ENCODE data around the gene DIO3.
"Not testable (repeated sequence)": the region's sequence is repeated elsewhere in the genome, so short reads cannot be mapped to it uniquely, and the experiment has no call there.

Gene DIO3

DNA sequence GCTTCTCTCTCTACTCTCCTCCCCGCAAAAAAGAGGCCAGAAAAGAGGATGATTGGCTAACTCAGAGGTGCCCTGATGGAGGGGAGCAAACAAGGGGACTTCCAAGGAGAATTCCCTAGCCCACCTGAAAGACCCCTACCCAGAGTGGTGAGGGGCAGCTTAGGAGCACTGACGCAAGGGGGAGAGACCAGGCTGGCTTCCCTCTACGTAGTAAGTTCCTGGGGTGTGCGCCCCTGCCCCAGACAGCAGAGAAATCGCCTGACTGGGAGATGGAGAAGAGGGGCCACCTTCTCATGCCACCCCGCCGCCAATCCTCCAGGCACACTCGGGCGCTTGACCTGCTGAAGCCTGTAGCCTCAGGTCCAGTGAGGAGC, 2.1 kb upstream of the DIO3 start:
- DNase-seq (ENCODE audit: low read depth) = no peak

DNA sequence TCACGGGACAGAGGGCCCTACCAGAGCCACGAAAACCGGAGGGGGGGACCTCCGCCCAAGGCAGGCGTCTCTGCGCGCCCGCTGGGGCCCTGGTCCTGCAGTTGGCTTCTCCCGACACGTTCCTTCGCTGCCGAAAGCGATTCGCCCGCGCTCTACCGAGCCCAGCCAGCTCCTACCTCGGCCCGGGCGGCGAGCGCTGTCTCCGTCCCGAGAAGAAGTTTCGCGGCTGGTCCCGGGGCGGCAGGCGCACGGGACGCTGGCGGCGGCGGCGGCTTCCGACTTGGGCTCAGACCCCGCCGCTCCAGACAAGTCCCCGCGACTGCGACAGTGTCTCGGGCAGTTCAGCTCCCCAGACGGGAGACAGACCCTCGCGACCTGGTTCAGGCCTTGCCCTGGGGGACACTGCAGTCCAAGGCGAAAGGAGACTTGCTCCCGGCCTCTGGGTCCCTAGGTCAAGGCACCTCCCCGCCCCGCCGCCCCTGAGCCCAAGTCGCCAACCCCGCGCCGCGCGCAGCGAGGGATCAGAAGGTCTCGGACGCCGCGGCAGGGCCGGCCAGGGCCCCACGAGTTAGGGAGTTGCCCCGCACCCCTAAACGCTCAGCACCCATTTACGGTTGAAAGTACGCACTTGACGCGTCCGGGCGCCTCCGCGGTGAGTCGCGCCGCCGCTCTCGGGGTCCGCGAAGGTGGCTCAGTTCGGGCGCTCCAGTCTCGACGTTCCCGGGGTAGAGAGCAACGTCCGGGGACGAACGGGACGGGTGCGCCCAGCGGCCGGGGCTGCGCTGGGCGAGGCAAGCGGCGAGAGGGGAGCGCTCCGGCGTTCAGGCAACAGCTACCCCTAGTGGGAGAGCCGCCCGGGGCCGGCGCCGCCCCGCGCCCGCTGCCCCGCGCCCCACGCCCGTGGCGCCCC, 1.4 kb upstream of the DIO3 start:
- no peak for DNase-seq (ENCODE audit: low read depth)

DNA sequence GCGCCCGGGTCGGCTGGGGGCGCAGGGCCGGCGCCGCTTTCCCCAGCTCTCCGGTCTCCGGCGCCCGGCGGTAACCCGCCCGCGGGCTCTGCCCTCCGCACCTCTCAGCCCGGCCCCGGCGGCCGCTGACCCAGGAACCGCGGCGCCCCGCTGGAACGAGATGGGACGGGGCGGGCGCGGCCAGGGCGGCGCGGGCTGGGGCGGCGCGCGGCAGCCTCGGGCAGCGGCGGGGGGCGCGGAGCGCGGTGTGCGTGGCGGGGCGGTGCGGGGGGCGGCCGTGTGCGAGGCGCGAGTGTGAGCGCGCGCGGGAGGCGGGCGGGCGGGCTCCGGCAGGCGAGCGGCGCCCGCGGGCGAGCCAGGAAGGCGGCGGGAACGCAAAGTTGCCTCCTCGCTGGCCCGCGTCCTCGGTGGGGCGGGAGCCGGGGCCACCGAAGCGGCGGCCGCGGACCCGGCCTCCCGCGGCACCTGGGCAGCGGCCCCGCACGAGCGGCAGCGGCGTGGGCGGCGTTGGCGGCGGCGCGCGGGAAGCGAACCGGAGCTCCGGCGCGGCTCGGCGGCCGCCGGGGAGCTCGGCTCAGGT, 671 bp upstream of the DIO3 start:
- no peak for DNase-seq (ENCODE audit: low read depth)

DNA sequence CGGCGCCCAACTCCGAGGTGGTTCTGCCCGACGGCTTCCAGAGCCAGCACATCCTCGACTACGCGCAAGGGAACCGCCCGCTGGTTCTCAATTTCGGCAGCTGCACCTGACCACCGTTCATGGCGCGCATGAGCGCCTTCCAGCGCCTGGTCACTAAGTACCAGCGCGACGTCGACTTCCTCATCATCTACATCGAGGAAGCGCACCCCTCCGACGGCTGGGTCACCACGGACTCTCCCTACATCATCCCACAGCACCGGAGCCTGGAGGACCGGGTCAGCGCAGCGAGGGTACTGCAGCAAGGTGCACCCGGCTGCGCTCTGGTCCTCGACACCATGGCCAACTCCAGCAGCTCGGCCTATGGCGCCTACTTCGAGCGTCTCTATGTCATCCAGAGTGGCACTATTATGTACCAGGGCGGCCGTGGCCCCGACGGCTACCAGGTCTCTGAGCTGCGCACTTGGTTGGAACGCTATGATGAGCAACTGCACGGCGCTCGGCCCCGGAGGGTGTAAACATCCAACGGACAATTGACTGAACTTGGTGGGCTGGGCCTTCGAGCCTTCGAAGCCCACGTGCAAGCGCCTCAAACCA, 699 bp downstream of the DIO3 start:
- no peak for DNase-seq (ENCODE audit: low read depth)

DNA sequence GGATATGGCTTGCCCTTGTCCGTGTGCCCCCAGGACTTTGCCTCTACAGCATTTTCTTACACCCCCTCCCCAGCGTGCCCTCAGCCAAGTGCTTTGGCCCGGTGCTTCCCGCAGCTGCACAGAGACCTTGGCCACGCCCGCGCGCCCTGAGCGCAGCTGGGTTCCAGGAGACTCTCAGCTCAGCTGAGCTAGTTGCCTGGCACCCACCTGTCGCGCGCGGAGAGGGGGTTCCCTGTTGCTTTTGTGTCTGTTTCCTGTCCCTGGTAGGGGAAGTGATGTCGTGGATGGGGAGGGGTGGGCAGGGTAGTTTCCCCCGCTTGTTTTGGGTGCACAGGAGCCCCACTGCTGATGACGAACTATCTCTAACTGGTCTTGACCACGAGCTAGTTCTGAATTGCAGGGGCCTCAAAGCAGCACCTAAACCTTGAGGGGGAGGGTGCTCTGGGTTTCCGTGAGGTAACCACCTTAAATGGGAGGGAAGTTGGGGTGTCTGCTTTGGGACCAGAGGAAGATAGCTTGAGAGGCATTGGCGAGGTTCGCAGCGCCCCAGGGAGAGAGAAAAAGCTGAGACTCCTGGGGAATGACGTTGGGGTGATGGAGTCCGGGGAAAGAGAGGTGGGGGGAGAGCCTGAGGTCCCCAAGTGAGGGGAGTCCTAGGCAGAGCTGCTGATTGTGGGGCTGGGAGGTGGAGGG, 1.5 kb downstream of the DIO3 start:
- no peak for DNase-seq (ENCODE audit: low read depth)

DNA sequence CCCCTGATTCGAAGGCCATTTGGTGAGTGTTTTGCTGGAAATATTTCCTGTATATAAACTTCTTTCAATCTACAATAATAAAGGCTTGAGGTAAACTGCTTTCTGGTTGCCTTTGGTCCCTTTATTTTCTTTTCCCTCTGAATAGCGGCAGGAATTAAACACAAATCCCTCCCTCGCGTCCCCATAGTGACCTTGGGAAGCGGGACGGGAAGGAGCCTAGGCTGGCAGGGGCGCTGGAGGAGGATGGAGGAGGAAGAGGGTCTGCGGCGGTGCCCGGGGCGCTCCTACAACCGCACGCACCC, 2.0 kb downstream of the DIO3 start:
- DNase-seq (ENCODE audit: low read depth) = no peak

DNA sequence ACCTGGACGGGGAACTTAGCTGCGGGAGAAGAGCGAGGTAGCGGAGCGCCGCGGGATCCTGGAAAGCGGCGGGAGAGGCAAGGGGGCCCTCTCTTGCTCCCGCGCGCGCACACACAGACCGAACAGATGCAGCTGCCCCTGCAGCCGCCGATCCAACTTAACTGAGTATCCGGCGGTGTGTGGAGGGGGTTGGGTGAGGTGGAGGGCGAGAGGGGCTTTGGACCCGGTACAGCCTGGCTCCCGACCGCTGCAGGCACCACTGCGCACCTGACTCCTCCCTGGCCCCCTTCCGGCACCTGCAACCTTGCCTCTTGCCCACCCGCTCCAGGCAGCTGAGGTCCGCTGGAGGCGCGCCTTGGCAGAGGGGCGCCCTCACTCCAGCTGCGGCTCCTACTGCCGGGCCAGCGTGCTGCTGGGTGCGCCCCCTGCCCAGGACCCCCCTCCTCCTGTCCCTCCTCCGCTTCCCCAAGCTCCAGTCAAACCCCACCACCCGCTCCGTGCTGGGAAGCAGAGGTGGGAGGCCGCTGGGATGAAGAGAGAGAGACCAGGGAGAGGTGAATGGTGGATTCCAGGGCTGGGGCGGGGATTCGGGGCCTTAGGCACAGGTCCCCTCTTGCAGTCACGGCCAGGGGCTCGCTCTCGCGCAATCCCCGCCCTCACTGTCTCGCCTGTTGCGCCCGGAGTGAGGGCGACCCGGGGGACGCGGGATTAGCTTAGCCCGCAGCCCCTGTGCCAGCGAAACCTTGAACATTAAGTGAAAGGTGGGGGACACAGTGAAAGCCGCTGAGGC, 2.6 kb downstream of the DIO3 start:
- DNase-seq (ENCODE audit: low read depth) = no peak

DNA sequence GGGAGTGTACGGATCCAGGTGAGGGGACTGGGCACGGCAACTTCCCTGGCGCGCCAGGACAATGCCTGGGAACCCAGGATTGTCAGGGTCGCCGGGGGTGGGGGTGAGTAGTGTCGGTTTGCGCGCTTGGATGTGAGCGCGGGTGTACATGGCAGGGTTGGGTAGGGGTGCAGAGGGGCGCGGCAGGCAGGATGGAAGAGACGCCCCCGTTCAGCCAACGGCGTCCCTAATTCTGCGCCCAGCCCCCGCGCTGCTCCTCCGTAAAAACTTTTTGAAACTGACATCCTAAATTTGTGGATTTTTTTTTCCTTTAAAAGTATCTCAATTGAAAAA, 3.1 kb downstream of the DIO3 start:
- DNase-seq (ENCODE audit: low read depth) = no peak

DNA sequence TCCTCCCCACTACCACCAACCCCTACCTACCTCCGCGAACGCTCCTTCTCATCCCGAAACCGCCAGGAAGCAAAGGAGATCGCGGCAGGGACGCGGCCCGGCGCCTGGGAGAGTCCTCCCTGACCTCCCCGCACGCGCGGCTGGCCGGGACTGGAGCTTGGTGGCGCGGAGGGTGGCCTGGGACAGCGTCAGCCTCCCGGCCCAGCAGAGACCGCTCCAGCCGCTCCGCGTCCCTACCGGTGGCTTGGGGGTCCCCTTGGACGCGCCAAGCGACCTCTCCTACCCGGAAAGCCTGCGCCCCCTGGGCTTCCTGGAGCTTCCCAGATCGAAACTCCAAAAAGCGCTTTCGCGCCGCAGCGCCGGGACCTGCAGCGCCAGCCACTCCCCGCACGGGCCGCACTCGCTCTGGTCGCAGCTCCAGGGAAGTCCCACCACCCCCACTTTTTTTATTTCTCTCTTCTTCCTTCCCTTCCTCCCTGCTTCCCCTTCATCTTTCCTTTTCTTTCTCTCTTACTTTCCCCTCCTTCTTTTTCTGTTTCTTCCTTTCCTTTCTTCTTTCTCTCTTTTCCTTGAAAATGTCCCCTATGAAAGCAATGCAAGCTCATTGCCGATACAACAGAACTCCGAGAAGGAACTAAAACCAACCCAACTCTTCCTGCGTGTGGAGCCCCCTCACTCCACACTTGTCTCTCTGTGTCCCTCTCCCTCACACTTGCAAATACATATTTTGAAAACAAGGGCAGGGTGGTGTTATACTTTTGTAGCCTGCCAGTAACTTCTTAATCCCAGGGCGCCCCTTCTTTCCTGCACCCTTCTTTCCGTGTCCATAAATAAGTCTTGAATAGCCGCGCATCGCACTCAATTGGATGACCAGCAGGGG, 3.8 kb downstream of the DIO3 start:
- DNase-seq (ENCODE audit: low read depth) = no peak

DNA sequence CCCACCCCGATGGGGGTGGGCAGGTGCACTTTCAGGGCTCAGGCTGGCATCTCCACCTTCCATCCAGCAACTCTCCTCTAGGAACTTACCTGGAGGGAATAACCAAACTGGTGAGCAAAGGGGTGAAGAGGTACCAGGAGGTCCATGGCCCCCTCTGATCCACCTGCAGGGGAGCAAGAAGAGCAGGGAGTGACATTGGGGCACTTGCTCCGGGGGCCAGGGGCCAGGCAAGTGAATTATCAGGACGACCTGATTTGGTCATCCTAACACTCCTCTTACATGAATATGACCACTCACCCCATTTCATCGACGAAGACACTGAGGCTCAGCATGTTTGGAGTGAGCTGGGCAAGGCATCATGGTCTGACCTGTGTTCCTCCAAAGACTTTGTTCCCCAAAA, 6.0 kb downstream of the DIO3 start:
- no peak for DNase-seq (ENCODE audit: low read depth)

DNA sequence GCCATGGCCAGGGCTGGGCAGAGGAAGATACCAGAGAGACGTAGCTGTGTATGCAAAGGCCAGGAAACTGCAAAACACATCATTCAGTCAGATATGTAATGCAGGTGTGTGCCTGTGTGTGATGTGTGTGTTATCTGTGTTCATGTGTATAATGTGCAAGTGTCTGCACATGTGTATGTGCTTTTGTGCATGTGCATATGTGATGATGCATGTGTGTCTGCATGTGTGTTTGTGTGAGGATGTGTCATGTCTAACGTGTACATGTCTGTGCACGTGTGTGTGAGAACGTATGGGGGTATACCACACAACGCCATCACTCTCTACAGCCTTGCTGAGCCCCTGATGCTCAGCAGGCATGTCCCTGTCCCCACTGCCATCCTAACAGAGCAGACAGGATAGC, 9.7 kb downstream of the DIO3 start:
- DNase-seq (ENCODE audit: low read depth) = no peak

DNA sequence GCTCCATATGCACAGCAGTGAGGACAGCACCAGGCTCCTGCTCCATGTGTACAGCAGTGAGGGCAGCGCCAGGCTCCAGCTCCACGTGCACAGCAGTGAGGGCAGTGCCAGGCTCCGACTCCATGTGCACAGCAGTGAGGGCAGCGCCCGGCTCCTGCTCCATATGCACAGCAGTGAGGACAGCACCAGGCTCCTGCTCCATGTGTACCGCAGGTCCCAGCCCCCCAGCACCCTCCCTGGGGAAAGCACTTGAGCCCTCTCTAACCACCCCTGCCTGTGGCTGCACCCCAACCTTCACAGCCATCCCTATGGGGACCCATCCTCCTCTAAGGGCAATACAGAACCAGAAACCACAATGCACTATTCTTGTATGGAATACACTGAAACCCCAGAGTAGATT, 11.2 kb downstream of the DIO3 start:
- DNase-seq (ENCODE audit: low read depth) = not testable (repeated sequence)

DNA sequence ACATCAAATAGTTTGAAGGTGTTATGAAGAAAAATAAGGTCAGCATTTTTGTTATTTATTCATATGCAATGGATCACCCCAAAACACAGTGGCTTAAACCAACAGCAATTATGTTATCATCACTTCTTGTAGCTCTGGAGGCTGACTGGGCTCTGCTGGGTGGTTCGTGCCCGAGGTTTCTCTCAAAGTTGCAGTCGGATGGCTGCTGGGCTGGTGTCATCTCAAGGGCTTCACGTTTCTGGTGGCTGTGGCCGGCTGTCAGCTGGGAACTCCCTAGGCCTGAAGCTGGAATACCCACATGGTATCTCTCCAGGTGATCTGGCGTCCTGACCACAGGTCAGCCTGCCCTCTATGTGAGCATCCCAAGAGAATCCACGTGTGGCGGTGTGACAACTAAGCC, 12.0 kb downstream of the DIO3 start:
- no peak for DNase-seq (ENCODE audit: low read depth)

DNA sequence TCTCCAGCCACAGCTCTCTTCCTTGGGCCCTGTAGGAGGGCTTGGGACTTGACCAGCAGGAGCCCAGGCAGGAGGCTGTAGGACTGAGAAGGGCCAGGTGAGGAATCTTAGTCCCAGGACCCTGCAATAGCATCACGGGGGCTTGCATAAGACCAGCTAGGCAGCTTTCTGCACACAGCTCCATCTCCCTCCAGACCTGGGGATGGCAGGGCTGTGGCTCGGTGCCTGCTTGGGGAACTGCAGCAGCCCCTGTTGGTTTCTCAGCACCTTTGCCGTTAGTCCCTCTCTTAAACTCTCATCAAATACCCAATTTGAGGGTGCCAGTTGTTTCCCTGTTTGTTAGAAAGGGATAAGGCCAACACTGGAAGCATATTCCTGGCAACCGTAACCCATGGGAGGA, 14.3 kb downstream of the DIO3 start:
- DNase-seq (ENCODE audit: low read depth) = no peak

DNA sequence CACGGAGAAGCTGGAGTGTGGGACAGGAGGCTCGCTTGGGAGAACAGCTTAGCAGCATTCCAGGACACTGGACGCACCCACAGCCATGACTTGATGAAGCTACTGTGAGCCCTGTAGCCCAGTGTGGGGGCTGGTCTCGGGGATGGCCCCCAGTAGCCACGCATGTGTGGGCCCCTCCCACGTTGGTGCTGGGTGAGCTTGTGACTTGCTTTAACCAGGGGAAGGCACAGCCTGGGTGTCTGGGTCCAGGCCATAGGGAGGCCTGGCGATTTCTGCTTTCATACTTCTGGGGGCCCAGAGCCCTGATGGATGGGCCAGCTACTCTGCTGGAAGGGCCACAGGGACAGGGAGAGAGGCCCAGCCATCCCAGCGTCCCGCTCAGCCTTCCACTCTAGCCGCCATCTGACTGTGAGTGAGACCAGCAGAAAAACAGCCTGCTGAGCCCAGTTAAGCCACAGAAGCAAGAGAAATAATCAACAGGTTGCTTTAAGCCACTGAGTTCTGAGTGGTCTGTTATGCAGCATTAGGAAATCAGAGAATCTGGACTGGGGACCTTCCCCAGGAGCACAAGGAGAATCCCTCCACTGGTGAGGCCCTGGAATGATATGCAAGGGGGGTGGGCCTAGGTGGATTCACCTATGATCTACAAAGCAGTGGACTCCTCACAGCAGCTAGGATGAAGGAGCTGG, 16.1 kb downstream of the DIO3 start:
- no peak for DNase-seq (ENCODE audit: low read depth)

DNA sequence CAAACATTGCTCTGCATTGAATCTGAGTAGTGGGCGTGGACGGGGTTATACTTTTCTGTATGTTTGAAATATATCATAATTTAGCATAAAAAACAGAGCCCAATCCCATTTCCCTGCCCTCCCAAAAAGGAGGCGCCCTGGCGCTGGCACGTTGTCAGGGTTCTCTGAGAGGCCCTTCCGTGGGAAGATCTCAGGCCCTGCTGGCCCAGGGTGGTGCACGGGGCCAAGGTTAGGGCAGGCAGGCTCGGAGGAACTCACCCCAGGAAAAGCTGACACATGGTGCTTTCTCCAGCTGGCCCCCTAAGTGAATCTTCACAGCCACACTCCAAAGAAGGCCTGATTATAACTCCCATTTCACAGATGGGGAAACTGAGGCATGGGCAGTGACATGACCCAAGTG, 17.2 kb downstream of the DIO3 start:
- DNase-seq (ENCODE audit: low read depth) = no peak

DNA sequence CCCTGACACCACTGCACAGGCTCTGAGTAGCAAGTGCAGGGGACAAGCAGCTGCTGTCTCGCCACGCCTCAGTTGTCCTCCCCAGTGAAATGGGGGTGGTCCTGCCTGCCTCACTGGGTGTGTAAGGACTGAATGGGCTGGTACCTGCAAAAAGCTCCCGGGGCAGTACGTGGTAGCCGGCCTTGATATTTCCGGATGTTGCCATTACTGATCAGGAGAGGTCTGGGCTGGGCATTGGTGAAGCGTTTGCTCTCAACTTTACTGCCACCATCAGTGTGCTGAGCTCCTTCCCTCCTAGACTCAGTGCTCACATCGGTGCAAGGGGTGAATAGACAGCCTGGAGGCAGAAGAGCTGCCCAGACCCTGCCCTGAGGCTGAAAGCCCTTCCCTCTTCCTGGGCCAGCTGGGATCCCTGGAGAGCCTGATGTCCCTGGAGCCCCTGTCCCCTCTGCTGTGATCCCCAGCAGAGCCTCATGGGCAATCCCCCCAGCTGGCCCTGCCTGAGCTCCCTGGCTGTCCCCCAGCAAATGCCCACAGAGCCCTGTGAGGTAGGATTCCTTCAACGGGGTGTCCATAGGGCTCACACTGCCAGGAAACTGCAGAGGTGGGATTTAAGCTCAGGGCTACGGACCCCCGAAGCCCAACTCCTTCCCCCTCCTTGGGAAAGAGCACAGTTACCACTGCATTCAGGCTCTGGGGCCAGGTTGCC, 18.2 kb downstream of the DIO3 start:
- no peak for DNase-seq (ENCODE audit: low read depth)

DNA sequence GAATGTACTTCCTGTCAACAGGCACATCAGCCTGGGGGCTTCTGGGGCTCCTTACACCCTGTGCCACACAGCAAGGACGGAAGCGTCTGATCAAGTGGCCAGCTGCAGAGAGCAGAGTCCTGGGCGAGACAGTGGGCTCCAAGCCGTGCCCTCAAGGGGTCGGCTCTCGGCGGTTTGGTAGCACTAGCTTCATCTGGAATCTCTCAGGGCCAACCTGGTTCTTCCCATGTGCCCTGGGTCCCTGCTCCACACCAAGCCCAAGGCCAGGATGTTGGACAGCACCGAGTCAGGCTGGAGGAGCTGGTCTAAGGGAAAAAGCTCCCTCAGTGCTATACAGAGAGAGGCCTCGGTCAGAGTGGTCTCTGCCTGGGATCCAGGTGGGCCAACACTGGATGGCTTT, 20.5 kb downstream of the DIO3 start:
- no peak for DNase-seq (ENCODE audit: low read depth)

DNA sequence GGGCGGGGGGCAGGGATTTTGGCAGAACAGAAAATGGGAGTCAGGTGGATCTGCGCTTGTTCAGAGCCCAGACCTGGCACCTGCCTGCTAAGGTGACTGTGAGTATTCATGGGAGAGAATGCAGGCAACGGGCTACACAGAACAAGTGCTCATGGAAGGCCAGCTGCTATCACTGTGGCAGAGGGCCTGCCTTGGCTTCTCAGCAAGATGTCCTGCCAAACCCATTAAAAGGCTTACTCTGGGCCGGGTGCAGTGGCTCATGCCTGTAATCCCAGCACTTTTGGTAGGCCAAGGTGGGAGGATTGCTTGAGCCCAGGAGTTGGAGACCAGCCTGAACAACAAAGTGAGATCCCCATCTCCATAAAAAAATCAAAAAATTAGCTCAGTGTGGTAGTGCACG, 21.0 kb downstream of the DIO3 start:
- DNase-seq (ENCODE audit: low read depth) = no peak

DNA sequence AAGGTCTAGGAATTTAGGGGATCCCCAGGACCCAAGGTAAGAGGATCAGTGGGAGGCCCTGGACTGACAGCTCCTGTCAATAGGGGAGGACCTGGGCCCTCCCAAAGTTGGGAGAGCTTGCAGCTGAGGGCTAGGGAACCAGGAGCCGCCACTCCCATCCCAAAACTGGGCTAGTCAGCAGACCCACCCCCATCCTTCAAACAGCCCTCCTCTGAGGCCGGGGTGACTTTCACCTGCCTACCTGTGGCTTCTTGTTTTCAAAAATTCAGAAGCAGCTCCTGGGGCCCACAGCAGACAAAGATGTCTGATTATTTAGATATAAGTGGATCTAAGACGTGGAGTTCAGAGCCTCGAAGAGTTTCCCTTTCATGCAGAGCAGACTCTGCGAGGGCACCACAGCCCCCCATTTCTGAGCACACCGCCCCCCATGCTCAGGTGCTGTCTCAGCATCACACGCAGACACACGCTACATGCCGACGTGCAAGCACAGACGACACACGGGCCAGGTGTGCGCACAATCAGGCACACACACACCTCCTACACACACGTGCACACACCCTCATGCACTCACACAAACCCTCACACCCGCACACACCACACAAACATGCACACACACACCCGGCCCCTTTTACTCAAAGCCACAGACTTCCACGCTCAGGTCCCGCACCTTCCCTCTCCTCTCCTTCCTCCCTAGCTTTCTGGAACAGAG, 21.9 kb downstream of the DIO3 start:
- no peak for DNase-seq (ENCODE audit: low read depth)
